Measurements from ENCODE around the gene TBRG4.

The TBRG4 gene

DNA sequence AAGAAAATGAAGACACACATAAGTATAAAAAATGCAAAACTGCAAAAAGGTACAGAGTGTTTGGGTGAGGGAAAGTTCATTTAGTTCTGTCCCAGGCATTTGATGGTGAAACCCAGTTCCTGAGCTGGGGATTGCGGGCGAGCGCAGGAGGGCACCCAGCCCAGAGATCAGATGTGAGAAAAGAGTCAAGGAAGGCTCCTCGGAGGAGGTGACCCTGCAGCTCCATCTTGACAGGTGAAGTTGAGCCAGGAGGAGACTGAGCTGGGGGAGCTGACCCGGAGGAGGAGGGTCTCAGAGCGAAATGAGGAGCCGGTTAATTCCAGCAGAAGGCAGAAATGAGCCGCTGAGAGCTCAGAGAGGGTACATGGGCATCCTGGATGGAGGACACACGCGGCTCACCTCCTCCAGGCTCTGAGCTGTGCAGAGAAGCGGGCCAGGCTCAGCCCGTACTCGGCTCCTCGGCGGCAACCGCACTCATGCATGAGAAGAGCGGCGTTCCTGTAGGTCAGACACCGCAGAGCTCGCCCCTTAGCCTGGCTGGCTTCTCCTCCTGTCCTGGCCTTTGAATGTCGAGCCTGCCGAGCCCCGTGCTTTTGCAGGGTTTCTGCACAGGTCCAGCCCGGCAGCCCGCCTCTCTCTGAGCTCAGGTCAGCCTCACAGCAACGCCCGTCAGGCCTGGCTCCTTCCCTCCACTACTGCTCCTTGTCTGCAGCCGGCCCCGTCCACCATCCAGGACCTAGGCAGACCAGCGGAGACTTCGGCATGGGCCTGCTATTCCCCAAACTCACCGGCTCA, 36.6 kb upstream of the TBRG4 start:
- H3K79me2 ChIP-seq (ENCODE audit: insufficient read depth, low read depth) = no peaks in the 10 kb centered on the region
- H3K27me3 ChIP-seq (ENCODE audit: insufficient read depth, low read depth) = no peaks in the 10 kb centered on the region
- H3K36me3 ChIP-seq (ENCODE audit: insufficient read depth) = no peaks in the 10 kb centered on the region
- TF ChIP-seq, protein P1, sequence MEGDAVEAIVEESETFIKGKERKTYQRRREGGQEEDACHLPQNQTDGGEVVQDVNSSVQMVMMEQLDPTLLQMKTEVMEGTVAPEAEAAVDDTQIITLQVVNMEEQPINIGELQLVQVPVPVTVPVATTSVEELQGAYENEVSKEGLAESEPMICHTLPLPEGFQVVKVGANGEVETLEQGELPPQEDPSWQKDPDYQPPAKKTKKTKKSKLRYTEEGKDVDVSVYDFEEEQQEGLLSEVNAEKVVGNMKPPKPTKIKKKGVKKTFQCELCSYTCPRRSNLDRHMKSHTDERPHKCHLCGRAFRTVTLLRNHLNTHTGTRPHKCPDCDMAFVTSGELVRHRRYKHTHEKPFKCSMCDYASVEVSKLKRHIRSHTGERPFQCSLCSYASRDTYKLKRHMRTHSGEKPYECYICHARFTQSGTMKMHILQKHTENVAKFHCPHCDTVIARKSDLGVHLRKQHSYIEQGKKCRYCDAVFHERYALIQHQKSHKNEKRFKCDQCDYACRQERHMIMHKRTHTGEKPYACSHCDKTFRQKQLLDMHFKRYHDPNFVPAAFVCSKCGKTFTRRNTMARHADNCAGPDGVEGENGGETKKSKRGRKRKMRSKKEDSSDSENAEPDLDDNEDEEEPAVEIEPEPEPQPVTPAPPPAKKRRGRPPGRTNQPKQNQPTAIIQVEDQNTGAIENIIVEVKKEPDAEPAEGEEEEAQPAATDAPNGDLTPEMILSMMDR (conservative IDR thresholded peaks at IDR 0.05; ENCODE audit: low read depth, low read length) = no peak
- H3K4me1 ChIP-seq (ENCODE audit: low read depth, poor library complexity, severe bottlenecking) = no peaks in the 10 kb centered on the region
- no peak overlapping the region for H3K9ac ChIP-seq
- H3K4me2 ChIP-seq = no peak overlapping the region
- H3K27ac ChIP-seq = no peak overlapping the region
- no peak overlapping the region for H3K4me3 ChIP-seq (IDR thresholded peaks at IDR 0.05; ENCODE audit: insufficient read depth, low read depth, low read length)
- no peaks in the 10 kb centered on the region for H4K20me1 ChIP-seq (ENCODE audit: insufficient read depth)
- H2AFZ ChIP-seq (ENCODE audit: low read depth) = no peak overlapping the region

DNA sequence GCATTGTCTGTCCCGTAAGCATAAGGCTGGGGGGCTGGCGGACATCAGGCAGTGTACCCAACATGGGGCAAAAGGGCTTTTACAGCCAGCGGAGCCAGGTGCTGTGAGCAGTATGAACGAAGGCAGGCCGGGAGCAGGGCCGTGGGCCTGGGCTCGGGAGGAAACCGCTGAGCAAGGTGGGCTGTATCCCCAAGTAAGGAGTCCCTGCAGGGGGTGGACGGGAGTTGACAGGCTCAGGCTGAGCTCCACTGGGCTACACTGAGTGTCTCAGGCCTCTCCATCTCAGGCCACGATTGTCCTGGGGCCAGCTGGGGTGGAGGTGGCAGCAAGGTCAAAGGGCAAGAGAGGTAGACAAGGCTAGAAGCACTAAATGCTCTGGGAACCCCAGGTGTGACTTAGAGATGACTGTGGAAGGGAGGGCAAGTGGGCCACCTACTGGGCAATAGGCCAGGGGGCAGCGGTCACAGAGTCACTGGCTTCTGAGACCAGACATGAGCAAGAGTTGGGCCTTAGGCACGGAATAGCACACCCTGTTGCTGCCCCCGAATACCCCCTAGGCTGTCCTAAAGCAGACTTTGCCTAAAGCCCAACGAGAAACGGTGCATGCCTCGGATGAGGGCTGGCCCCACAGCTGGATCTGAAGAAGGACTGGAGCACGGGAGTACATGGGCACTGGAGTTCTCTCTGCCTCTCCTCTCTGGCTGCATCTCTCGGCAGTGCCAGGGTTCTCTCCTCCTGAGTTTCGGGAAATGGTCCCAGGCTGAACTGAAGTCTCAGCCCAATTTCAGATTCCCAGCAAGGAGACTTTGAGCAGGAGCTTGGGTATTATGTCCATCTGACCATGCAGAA, 35.3 kb upstream of the TBRG4 start:
- Histone ChIP-seq H3K27ac (no peak overlapping the region), H3K4me3 (IDR thresholded peaks at IDR 0.05; ENCODE audit: insufficient read depth, low read depth, low read length) (no peak overlapping the region), H3K9ac (no peak overlapping the region), H3K36me3 (ENCODE audit: insufficient read depth) (no peaks in the 10 kb centered on the region), H3K27me3 (ENCODE audit: insufficient read depth, low read depth) (no peaks in the 10 kb centered on the region), H3K79me2 (ENCODE audit: insufficient read depth, low read depth) (no peaks in the 10 kb centered on the region), H2AFZ (ENCODE audit: low read depth) (no peak overlapping the region), H4K20me1 (ENCODE audit: insufficient read depth) (no peaks in the 10 kb centered on the region), H3K4me1 (ENCODE audit: low read depth, poor library complexity, severe bottlenecking) (no peaks in the 10 kb centered on the region), H3K4me2 (no peak overlapping the region)
- TF ChIP-seq, protein P1 (conservative IDR thresholded peaks at IDR 0.05; ENCODE audit: low read depth, low read length) = no peak

DNA sequence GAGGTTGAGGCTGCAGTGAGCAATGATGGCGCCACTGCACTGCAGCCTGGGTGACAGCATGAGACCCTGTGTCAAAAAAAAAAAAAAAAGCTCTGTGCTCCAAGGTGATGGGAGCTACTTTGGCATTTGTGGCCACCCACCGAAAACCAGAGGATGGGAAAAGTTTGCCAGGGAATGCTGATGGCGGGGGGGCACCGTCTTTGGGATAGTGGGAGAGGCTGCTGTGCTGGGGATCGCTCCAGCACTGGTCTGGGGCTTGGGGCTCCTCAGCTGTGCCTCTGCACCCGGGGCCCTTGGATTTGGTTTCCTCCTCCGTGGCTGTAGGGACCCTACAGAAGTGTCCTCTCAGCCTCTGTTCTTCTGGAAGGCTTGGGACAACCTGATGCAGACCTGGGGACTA, 34.4 kb upstream of the TBRG4 start:
- no peak overlapping the region for H3K4me3 ChIP-seq (IDR thresholded peaks at IDR 0.05; ENCODE audit: insufficient read depth, low read depth, low read length)
- H4K20me1 ChIP-seq (ENCODE audit: insufficient read depth) = no peaks in the 10 kb centered on the region
- no peaks in the 10 kb centered on the region for H3K36me3 ChIP-seq (ENCODE audit: insufficient read depth)
- no peaks in the 10 kb centered on the region for H3K79me2 ChIP-seq (ENCODE audit: insufficient read depth, low read depth)
- H2AFZ ChIP-seq (ENCODE audit: low read depth) = no peak overlapping the region
- H3K27ac ChIP-seq = no peak overlapping the region
- no peaks in the 10 kb centered on the region for H3K27me3 ChIP-seq (ENCODE audit: insufficient read depth, low read depth)
- TF ChIP-seq, protein P1 (conservative IDR thresholded peaks at IDR 0.05; ENCODE audit: low read depth, low read length) = no peak
- no peaks in the 10 kb centered on the region for H3K4me1 ChIP-seq (ENCODE audit: low read depth, poor library complexity, severe bottlenecking)
- H3K9ac ChIP-seq = no peak overlapping the region
- H3K4me2 ChIP-seq = no peak overlapping the region

DNA sequence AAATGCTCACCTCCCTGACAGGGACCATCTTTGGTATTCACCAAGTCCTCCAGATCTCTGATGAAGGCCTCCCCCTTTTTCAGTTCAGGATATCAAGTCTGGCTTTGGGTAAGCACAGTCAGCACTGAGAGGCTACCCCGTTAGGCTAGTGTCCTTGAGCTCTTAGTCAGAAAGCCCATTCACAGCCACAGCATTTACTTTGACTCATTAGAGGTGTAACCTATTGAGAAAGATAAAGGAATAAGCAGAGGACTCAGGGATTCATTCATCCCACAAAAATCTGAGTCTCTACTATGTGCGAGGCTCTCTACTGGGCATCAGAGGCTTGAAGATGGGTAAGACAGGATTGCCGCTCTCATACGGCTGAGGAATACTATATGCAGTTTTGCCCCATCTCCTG, 32.1 kb upstream of the TBRG4 start:
- Histone ChIP-seq H3K27me3 (ENCODE audit: insufficient read depth, low read depth) (no peaks in the 10 kb centered on the region), H3K79me2 (ENCODE audit: insufficient read depth, low read depth) (no peaks in the 10 kb centered on the region), H3K9ac (no peak overlapping the region), H3K4me1 (ENCODE audit: low read depth, poor library complexity, severe bottlenecking) (no peaks in the 10 kb centered on the region), H3K36me3 (ENCODE audit: insufficient read depth) (no peaks in the 10 kb centered on the region), H3K4me2 (no peak overlapping the region), H2AFZ (ENCODE audit: low read depth) (no peak overlapping the region), H4K20me1 (ENCODE audit: insufficient read depth) (no peaks in the 10 kb centered on the region), H3K4me3 (IDR thresholded peaks at IDR 0.05; ENCODE audit: insufficient read depth, low read depth, low read length) (no peak overlapping the region), H3K27ac (no peak overlapping the region)
- TF ChIP-seq, protein P1 (conservative IDR thresholded peaks at IDR 0.05; ENCODE audit: low read depth, low read length) = no peak
